H1 (cell line): ENCODE data around the gene RNF31. TPM values are rescaled to one million over a fixed set of nuclear protein-coding genes. Genes with fewer than 3 reads are reported as not detected.

Source experiments
- CTCF ChIA-PET: fragments of 300-600 bp; sonication (Branson Sonifier 250); formaldehyde crosslinking; loops from one replicate; lab custom pipeline; 2021; ENCODE audit not compliant: partially characterized antibody; lab: Charles Lee
- POLR2A ChIA-PET: fragments of 300-600 bp; sonication (Branson Sonifier 250); formaldehyde crosslinking; loops from one replicate; lab custom pipeline; 2021; ENCODE audit warnings: inconsistent platforms; ENCODE audit not compliant: partially characterized antibody; lab: Charles Lee
- DNase-seq, 2 experiments: peaks; one replicate each; pipeline versions ENCODE4 v3.0.0 to v3.0.0-alpha.2; 2010 to 2022; ENCODE audit warnings: low spot score in 2 of 2, low read depth in 1 of 2, mixed read lengths in 1 of 2
- FAIRE-seq: peaks from 2 replicates; lab custom pipeline; 2011; peaks lifted over from hg19 to GRCh38; lab: Jason Lieb, UNC
- H2AFZ ChIP-seq: 2 replicates; pipeline ENCODE4 v1.8.1; 2012; ENCODE audit warnings: low read length, inconsistent platforms
- H2AK5ac ChIP-seq: 2 replicates; pipeline ENCODE4 v1.6.1; 2013; ENCODE audit warnings: low read depth, low read length
- H2BK120ac ChIP-seq: replicated peaks from 2 replicates; pipeline ENCODE3; 2013; ENCODE audit warnings: low read depth, low read length, inconsistent platforms
- H2BK12ac ChIP-seq: 2 replicates; pipeline ENCODE4 v1.6.1; 2013; ENCODE audit warnings: low read depth, low read length
- H2BK15ac ChIP-seq: 2 replicates; pipeline ENCODE4 v1.6.1; 2013; ENCODE audit warnings: low read length
- H2BK20ac ChIP-seq: 2 replicates; pipeline ENCODE4 v1.6.1; 2013; ENCODE audit warnings: low read length
- H2BK5ac ChIP-seq: 2 replicates; pipeline ENCODE4 v1.6.1; 2013; ENCODE audit warnings: low read depth, low read length
- H3K14ac ChIP-seq: 2 replicates; pipeline ENCODE4 v1.6.1; 2013; ENCODE audit warnings: inconsistent platforms; ENCODE audit not compliant: insufficient read length
- H3K18ac ChIP-seq: 2 replicates; pipeline ENCODE4 v1.6.1; 2013; ENCODE audit warnings: low read length; ENCODE audit errors: extremely low read depth
- H3K23ac ChIP-seq: 2 replicates; pipeline ENCODE4 v1.6.1; 2013; ENCODE audit warnings: inconsistent platforms; ENCODE audit not compliant: insufficient read length
- H3K23me2 ChIP-seq: 2 replicates; pipeline ENCODE4 v1.6.1; 2013; ENCODE audit warnings: low read depth, low read length
- H3K27ac ChIP-seq: 2 replicates; pipeline ENCODE4 v1.6.1; 2011; ENCODE audit warnings: low read depth, low read length, inconsistent platforms
- H3K27me3 ChIP-seq, 4 experiments: replicated peaks in 1 of 4; 1 replicate in 1 of 4; 2 replicates in 3 of 4; pipeline versions ENCODE4 v1.6.1 to v1.8.1; 2011 to 2013; ENCODE audit warnings: low read length in 3 of 4, mild to moderate bottlenecking in 3 of 4, inconsistent platforms in 2 of 4, mixed read lengths in 2 of 4, moderate library complexity in 1 of 4; ENCODE audit not compliant: control insufficient read depth in 3 of 4, insufficient read depth in 3 of 4; ENCODE audit errors: extremely low read depth in 1 of 4
- H3K36me3 ChIP-seq, 4 experiments: 2 replicates each; pipeline versions ENCODE4 v1.6.1 to v1.8.1; 2011 to 2013; ENCODE audit warnings: mild to moderate bottlenecking in 4 of 4, low read length in 3 of 4, moderate library complexity in 2 of 4, control low read depth in 1 of 4, inconsistent platforms in 1 of 4; ENCODE audit not compliant: insufficient read depth in 4 of 4, control insufficient read depth in 2 of 4
- H3K4ac ChIP-seq: replicated peaks from 2 replicates; pipeline ENCODE3; 2013; ENCODE audit warnings: low read length, low read depth, mixed read lengths, inconsistent platforms; ENCODE audit not compliant: insufficient read length
- H3K4me1 ChIP-seq, 4 experiments: replicated peaks in 1 of 4; 1 replicate in 1 of 4; 2 replicates in 3 of 4; pipeline versions ENCODE4 v1.6.1 to v1.8.1; 2011 to 2013; ENCODE audit warnings: low read length in 3 of 4, inconsistent platforms in 2 of 4, mixed read lengths in 1 of 4; ENCODE audit not compliant: insufficient read depth in 4 of 4, control insufficient read depth in 3 of 4
- H3K4me2 ChIP-seq, 2 experiments: 2 replicates each; pipeline versions ENCODE4 v1.6.1 to v1.8.1; 2011 to 2013; ENCODE audit warnings: low read depth in 2 of 2, low read length in 2 of 2, control low read depth in 1 of 2, inconsistent platforms in 1 of 2, mild to moderate bottlenecking in 1 of 2; ENCODE audit not compliant: insufficient read depth in 1 of 2
- H3K4me3 ChIP-seq, 4 experiments: fragments of 200-600, 300-600 bp in 1 of 4; sonication (generic), shearing (Covaris generic), sonication (Bioruptor Twin) in 1 of 4; 2 replicates each; pipeline versions ENCODE4 v1.5.1 to v1.8.1; 2011 to 2016; ENCODE audit warnings: low read length in 4 of 4, low read depth in 3 of 4, control low read depth in 2 of 4, inconsistent platforms in 2 of 4, mild to moderate bottlenecking in 2 of 4, mixed read lengths in 1 of 4, moderate library complexity in 1 of 4; ENCODE audit not compliant: insufficient read depth in 2 of 4; ENCODE audit errors: extremely low read depth in 1 of 4
- H3K56ac ChIP-seq: replicated peaks from 2 replicates; pipeline ENCODE3; 2013; ENCODE audit warnings: low read depth, mild to moderate bottlenecking, mixed read lengths, low read length, inconsistent platforms; ENCODE audit not compliant: insufficient read length
- H3K79me1 ChIP-seq: 2 replicates; pipeline ENCODE4 v1.6.1; 2013; ENCODE audit warnings: low read depth, low read length, control low read depth
- H3K79me2 ChIP-seq, 2 experiments: 2 replicates each; pipeline versions ENCODE4 v1.6.1 to v1.8.1; 2012 to 2013; ENCODE audit warnings: low read length in 2 of 2, mild to moderate bottlenecking in 2 of 2, inconsistent platforms in 1 of 2; ENCODE audit not compliant: insufficient read depth in 2 of 2, control insufficient read depth in 1 of 2
- H3K9ac ChIP-seq, 4 experiments: replicated peaks in 1 of 4; 1 replicate in 1 of 4; 2 replicates in 3 of 4; pipeline versions ENCODE4 v1.6.1 to v1.8.1; 2011 to 2013; ENCODE audit warnings: low read depth in 3 of 4, low read length in 3 of 4, control low read depth in 2 of 4, mild to moderate bottlenecking in 2 of 4, moderate library complexity in 2 of 4, inconsistent platforms in 1 of 4; ENCODE audit errors: extremely low read depth in 1 of 4
- H3K9me3 ChIP-seq, 2 experiments: 2 replicates each; pipeline versions ENCODE4 v1.6.1 to v1.8.1; 2012 to 2013; ENCODE audit warnings: mild to moderate bottlenecking in 2 of 2, moderate library complexity in 2 of 2, control low read depth in 1 of 2, inconsistent platforms in 1 of 2, low read depth in 1 of 2, low read length in 1 of 2, mixed read lengths in 1 of 2; ENCODE audit not compliant: insufficient read depth in 2 of 2
- H4K20me1 ChIP-seq, 2 experiments: replicated peaks in 1 of 2; 2 replicates each; pipeline versions ENCODE3 to v1.8.1; 2011 to 2013; ENCODE audit warnings: inconsistent platforms in 2 of 2, low read length in 2 of 2, mild to moderate bottlenecking in 1 of 2; ENCODE audit not compliant: insufficient read depth in 2 of 2, control insufficient read depth in 1 of 2
- H4K5ac ChIP-seq: 2 replicates; pipeline ENCODE4 v1.6.1; 2013; ENCODE audit warnings: low read length, low read depth, mixed read lengths, inconsistent platforms; ENCODE audit not compliant: insufficient read length
- H4K8ac ChIP-seq: 2 replicates; pipeline ENCODE4 v1.8.0; 2013; ENCODE audit warnings: mild to moderate bottlenecking, moderate library complexity, low read length, inconsistent platforms; ENCODE audit not compliant: insufficient read depth; ENCODE audit errors: extremely low read depth
- H4K91ac ChIP-seq: replicated peaks from 2 replicates; pipeline ENCODE3; 2013; ENCODE audit warnings: low read length, mixed read lengths, inconsistent platforms; ENCODE audit not compliant: insufficient read length
- ASH2L ChIP-seq: fragments of 200-600, 300-600 bp; sonication (generic); IDR thresholded peaks from one replicate; pipeline ENCODE4 v1.7.1; 2017; ENCODE audit warnings: low read length
- PHF8 ChIP-seq: fragments of 200-600 bp; sonication (generic); conservative IDR thresholded peaks from 2 replicates; pipeline ENCODE4 v1.7.1; 2012; ENCODE audit warnings: low read depth, mild to moderate bottlenecking, inconsistent platforms, low read length, moderate library complexity
- SP1 ChIP-seq: IDR thresholded peaks from 2 replicates; pipeline ENCODE4 v1.6.1; 2011; ENCODE audit warnings: low read depth, low read length
- WGBS, 2 experiments: shearing (Covaris generic) in 1 of 2; methylation state at CpG; one replicate each; pipeline versions ENCODE4 v1.1.6 to v1.1.7; 2013 to 2015; ENCODE audit warnings: low lambda C conversion rate in 2 of 2, mixed read lengths in 2 of 2, inconsistent platforms in 1 of 2, low coverage in 1 of 2, missing lambda C conversion rate in 1 of 2; ENCODE audit not compliant: insufficient replicate concordance in 2 of 2, insufficient coverage in 1 of 2, insufficient read length in 1 of 2; ENCODE audit errors: extremely low coverage in 1 of 2, missing lambda C conversion rate in 1 of 2; 5-methylcytosine and 5-hydroxymethylcytosine counted together
- polyA plus RNA-seq, 7 experiments: library from polyadenylated mRNA; depleted of rRNA in 3 of 7; stranded (reverse) in 5 of 7; unstranded in 2 of 7; fragments of >200 nt in 5 of 7; fragments of 200-250 nt in 2 of 7; gene quantifications; 1 replicate in 5 of 7; 2 replicates in 1 of 7; 4 replicates in 1 of 7; pipeline versions ENCODE4 v1.2.1 to v1.2.3, GENCODE V29; 2011 to 2013; ENCODE audit warnings: missing spikeins in 2 of 7, mixed read lengths in 2 of 7
- total RNA-seq: library from RNA; stranded (reverse); fragmentation: NEBNext Ultra II Directional; extraction: Animal tissue kit (Norgen Biotek cat#: 25700); gene quantifications from 2 replicates; pipeline ENCODE4 v1.2.1, GENCODE V29; 2021

RNF31 gene
- total and polyA plus RNA-seq, 2 of the 8 experiments (the other 6 are each of a cell fraction or from before 2014, with no cell fraction given), result 17.5 to 72.0 TPM

- peaks cover 11% of the 10 kb centered on the region; the same call in 1 of the 2 replicates for H3K79me1 ChIP-seq
- H3K4me2 ChIP-seq, result peak overlapping the region; percentile 83 to 96
- CTCF ChIA-PET, result interaction anchor here (0.8 to 3.7 kb wide), 9 partner anchors 9 to 90 kb away, joined by 3 to 24 read pairs (median 5); partner anchors contain the start of genes DCAF11, IRF9, NRL and PSME1
- peaks cover 0 to 10% (median 7%) of the 10 kb centered on the region in 4 experiments; a peak in 5 of 7 replicates for H3K4me1 ChIP-seq
- H2BK120ac ChIP-seq, result no peak overlapping the region
- no peak overlapping the region for H2AFZ ChIP-seq
- no peak overlapping the region for H3K14ac ChIP-seq
- H2BK15ac ChIP-seq, result no peak overlapping the region
- peak overlapping the region; percentile 92 to 98 (median 96) for H3K4me3 ChIP-seq
- peak overlapping the region; percentile 44; the same call in 1 of the 2 replicates for H2BK5ac ChIP-seq
- no peak overlapping the region for H2AK5ac ChIP-seq
- H4K8ac ChIP-seq, result no peak overlapping the region; the same call in 1 of the 2 replicates
- peaks cover 10% of the 10 kb centered on the region for H3K23me2 ChIP-seq
- peaks cover 14 to 40% (median 30%) of the 10 kb centered on the region in 4 experiments for H3K36me3 ChIP-seq
- 19% methylated on average over 29 of the region's 29 CpGs; no CpG with 5 or more reads in 1 of the 2 experiments for WGBS, 2 experiments
- peak overlapping the region; percentile 66 to 73 (median 69); a peak in 6 of 7 replicates for H3K9ac ChIP-seq
- no peaks in the 10 kb centered on the region for H3K27me3 ChIP-seq
- no peak overlapping the region for H3K4ac ChIP-seq
- POLR2A ChIA-PET, result interaction anchor here (0.7 to 9.6 kb wide), 15 partner anchors 8 to 151 kb away, joined by 3 to 86 read pairs (median 5); partner anchors contain the start of genes DCAF11, DHRS1, IPO4 and IRF9
- H2BK20ac ChIP-seq, result no peak overlapping the region
- H3K79me2 ChIP-seq, result peaks cover 0 to 28% of the 10 kb centered on the region in 2 experiments; a peak in 3 of 4 replicates
- 0 out of 2 replicates have a peak overlapping the region, but pooled peaks have one; percentile 45 for H3K27ac ChIP-seq
- no peak overlapping the region for H3K56ac ChIP-seq
- peaks cover 0 to 19% of the 10 kb centered on the region in 2 experiments for H4K20me1 ChIP-seq
- H4K91ac ChIP-seq, result peak overlapping the region; percentile 34
- H3K18ac ChIP-seq, result no peak overlapping the region
- DNase-seq (no peak), FAIRE-seq (no peak)
- TF ChIP-seq PHF8, result 0 out of 2 replicates have a peak, but pooled peaks have one; percentile 11
- TF ChIP-seq SP1, result no peak
- peak; percentile 9 for TF ChIP-seq ASH2L
- no peak overlapping the region for H3K23ac ChIP-seq
- no peak overlapping the region for H4K5ac ChIP-seq
- H3K9me3 ChIP-seq, result no peaks in the 10 kb centered on the region
- H2BK12ac ChIP-seq, result no peak overlapping the region
Observed at GRCh38 chr14:24147761-24148428, 597 bp downstream of the RNF31 start.
